Stomach (tissue), 9 donors: ENCODE results near the gene FAM43B. TPM values are rescaled to one million over a fixed set of nuclear protein-coding genes. Genes with fewer than 3 reads are reported as not detected.

Experiments
- DNase-seq, 2 donors: peaks; one replicate each; pipeline versions ENCODE4 v3.0.0 to v3.0.0-alpha.2; 2013 to 2019
- H3K27ac ChIP-seq, 5 donors: fragments of 200-600 bp in 4 of 5; sonication (generic) in 4 of 5; one replicate each; pipeline ENCODE4 v1.5.1; 2013 to 2019; ENCODE audit warnings: mild to moderate bottlenecking in 1 of 5, moderate library complexity in 1 of 5
- H3K27me3 ChIP-seq, 3 donors: fragments of 200-600 bp; sonication (generic); one replicate each; pipeline ENCODE4 v1.5.1; 2017 to 2019; ENCODE audit warnings: mixed run types in 1 of 3
- H3K36me3 ChIP-seq, 4 donors: fragments of 200-600 bp; sonication (generic); 1 replicate in 3 of 4; 2 replicates in 1 of 4; pipeline ENCODE4 v1.5.1; 2016 to 2019
- H3K4me1 ChIP-seq, 4 donors: fragments of 200-600 bp; sonication (generic); one replicate each; pipeline ENCODE4 v1.5.1; 2016 to 2019
- H3K4me3 ChIP-seq, 4 donors: fragments of 200-600 bp; sonication (generic) in 3 of 4; one replicate each; pipeline ENCODE4 v1.5.1; 2016 to 2019; ENCODE audit warnings: mild to moderate bottlenecking in 1 of 4
- H3K9me3 ChIP-seq, 4 donors: fragments of 200-600 bp; sonication (generic); one replicate each; pipeline ENCODE4 v1.5.1; 2016 to 2019
- EP300 ChIP-seq: sonication (generic); formaldehyde crosslinking; IDR thresholded peaks from one replicate; pipeline ENCODE4 v1.6.1; 2017; ENCODE audit warnings: antibody characterized with exemption
- POLR2A ChIP-seq, 4 donors: fragments of 450-650 bp; IDR thresholded peaks; one replicate each; pipeline ENCODE4 v1.6.1; 2016; ENCODE audit warnings: antibody characterized with exemption in 4 of 4, control low read depth in 2 of 4, mild to moderate bottlenecking in 1 of 4, moderate library complexity in 1 of 4
- POLR2AphosphoS5 ChIP-seq, 3 donors: sonication (generic); formaldehyde crosslinking; IDR thresholded peaks; one replicate each; pipeline ENCODE4 v1.6.1; 2016; ENCODE audit warnings: antibody characterized with exemption in 3 of 3
- WGBS, 5 donors: extraction: QIAGEN DNeasy Blood & Tissue Kit in 3 of 5; methylation state at CpG; one replicate each; pipeline versions ENCODE4 v1.1.5 to v1.1.7; 2013 to 2018; 5-methylcytosine and 5-hydroxymethylcytosine counted together
- intact Hi-C: fragments of 100-400 bp; cut with DNase I; formaldehyde crosslinking; loops from one replicate; pipeline ENCODE4 v1.15.1; 2023; ENCODE audit warnings: low total_unique reads
- polyA plus RNA-seq, 3 donors: library from polyadenylated mRNA; stranded (reverse); fragments of 200-250 nt; gene quantifications; one replicate each; pipeline ENCODE4 v1.2.3, GENCODE V29; 2013
- total RNA-seq, 5 donors: library from RNA; depleted of rRNA; stranded (reverse); fragments of >200 nt; gene quantifications; one replicate each; pipeline versions ENCODE4 v1.1.0 to v1.2.3, GENCODE V29; 2014 to 2016
- TF ChIP-seq, protein P1 (sequence below), 7 experiments: fragments of 450-650 bp in 4 of 7; fragments of 200-600 bp in 3 of 7; sonication (generic) in 3 of 7; IDR thresholded peaks; one replicate each; pipeline ENCODE4 v1.5.1; 2016 to 2019; ENCODE audit warnings: antibody characterized with exemption in 7 of 7, control low read depth in 2 of 7, mild to moderate bottlenecking in 1 of 7
- donor health status: healthy with polysubstance abuse.
- donor health status: Bipolar disorder and iron deficiency.
- donor health status: healthy.

Gene FAM43B
- total and polyA plus RNA-seq, 8 donors, result 0.05 to 0.25 TPM; not detected in 6

DNA sequence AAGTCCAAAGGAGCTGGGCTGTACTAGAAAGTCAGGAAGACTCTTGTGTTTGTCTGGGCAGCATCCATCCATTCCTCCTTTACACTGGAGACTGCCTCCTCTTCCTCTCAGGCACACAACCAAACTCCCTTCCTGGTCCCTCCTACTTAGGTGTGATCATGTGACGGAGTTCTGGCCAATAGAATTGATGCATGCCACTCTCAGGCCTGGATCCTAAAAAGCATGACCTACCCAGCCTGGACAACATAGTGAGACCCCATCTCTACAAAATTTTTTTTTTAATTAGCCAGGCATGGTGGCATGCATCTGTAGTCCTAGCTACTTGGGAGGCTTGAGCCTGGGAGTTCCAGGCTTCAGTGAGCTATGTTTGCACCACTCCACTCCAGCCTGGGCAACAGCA lies 8.6 kb downstream of the FAM43B start:
- 42 to 83% (median 63%) methylated on average over 1 of the region's 1 CpG for WGBS, 5 donors
- no peak overlapping the region for H3K4me3 ChIP-seq
- H3K27ac ChIP-seq, result no peak overlapping the region
- intact Hi-C loops, result no loop called here
- no peaks in the 10 kb centered on the region for H3K9me3 ChIP-seq
- peaks cover 0 to 69% (median 12%) of the 10 kb centered on the region in 3 donors for H3K27me3 ChIP-seq
- DNase-seq, result no peak
- H3K4me1 ChIP-seq, result no peaks in the 10 kb centered on the region
- H3K36me3 ChIP-seq, result no peaks in the 10 kb centered on the region
- TF ChIP-seq POLR2A (IDR thresholded peaks at IDR 0.05) (no peak), EP300 (no peak), POLR2AphosphoS5 (IDR thresholded peaks at IDR 0.05) (no peak)

DNA sequence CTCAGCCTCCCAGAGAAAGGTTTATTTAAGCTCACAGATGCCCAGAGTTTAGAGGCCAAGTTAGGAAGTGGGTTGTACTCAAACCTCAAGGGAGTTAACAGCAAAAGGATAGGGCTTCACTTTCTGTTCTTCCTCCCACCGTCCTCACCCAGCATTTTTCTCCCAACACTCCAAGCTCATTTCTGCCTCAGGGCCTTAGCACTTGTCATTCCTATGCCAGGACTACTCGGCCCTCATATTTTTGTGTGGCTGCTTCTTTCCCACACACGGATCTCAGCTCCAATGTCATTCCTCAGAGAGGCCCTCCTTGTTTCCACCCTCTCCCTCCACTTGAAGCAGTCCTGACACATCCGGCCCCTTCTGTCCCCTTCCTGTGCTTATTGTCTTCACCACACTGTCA lies 12.9 kb downstream of the FAM43B start:
- Histone ChIP-seq H3K27ac (no peak overlapping the region), H3K36me3 (no peaks in the 10 kb centered on the region), H3K4me1 (no peaks in the 10 kb centered on the region), H3K9me3 (no peaks in the 10 kb centered on the region), H3K4me3 (no peak overlapping the region), H3K27me3 (peaks cover 0 to 48% (median 11%) of the 10 kb centered on the region in 3 donors)
- WGBS, 5 donors, result 64 to 78% (median 72%) methylated on average over 4 of the region's 4 CpGs
- no peak for DNase-seq
- TF ChIP-seq EP300 (no peak), POLR2AphosphoS5 (IDR thresholded peaks at IDR 0.05) (no peak), POLR2A (IDR thresholded peaks at IDR 0.05) (no peak)
- TF ChIP-seq, protein P1, sequence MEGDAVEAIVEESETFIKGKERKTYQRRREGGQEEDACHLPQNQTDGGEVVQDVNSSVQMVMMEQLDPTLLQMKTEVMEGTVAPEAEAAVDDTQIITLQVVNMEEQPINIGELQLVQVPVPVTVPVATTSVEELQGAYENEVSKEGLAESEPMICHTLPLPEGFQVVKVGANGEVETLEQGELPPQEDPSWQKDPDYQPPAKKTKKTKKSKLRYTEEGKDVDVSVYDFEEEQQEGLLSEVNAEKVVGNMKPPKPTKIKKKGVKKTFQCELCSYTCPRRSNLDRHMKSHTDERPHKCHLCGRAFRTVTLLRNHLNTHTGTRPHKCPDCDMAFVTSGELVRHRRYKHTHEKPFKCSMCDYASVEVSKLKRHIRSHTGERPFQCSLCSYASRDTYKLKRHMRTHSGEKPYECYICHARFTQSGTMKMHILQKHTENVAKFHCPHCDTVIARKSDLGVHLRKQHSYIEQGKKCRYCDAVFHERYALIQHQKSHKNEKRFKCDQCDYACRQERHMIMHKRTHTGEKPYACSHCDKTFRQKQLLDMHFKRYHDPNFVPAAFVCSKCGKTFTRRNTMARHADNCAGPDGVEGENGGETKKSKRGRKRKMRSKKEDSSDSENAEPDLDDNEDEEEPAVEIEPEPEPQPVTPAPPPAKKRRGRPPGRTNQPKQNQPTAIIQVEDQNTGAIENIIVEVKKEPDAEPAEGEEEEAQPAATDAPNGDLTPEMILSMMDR (IDR thresholded peaks at IDR 0.05), result no peak
- intact Hi-C loops, result no loop called here

DNA sequence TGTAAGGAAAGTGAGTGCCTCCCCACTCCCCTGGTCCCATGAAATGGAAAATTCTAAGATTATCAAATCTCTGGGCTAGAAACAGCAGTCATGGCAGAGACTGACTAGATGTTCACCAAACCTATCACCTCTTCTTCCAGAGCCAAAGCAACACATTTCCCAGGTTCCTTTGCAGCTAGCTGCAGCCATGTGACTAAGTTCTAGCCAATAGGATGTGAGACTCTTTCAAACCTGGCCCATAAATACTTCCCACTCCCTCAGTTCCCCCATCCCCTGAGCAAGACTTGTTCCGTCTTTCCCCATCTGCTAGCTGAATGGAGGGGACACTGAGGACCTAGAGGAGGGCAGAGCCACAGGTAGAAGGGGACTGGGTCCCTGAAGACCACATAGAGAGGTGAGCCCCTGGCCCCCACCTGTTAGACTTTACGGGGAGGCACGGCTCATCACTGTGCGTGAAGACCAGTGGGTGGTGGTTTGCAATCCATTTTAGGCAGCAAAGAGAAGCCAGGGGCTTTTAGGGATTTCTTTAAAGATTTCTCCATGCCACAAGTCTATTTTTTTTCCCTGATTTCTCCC lies 17.2 kb downstream of the FAM43B start:
- intact Hi-C loops, result no loop called here
- H3K36me3 ChIP-seq, result no peaks in the 10 kb centered on the region
- TF ChIP-seq EP300 (no peak), POLR2AphosphoS5 (IDR thresholded peaks at IDR 0.05) (no peak), POLR2A (IDR thresholded peaks at IDR 0.05) (no peak)
- TF ChIP-seq, protein P1 (IDR thresholded peaks at IDR 0.05), result no peak
- H3K27ac ChIP-seq, result no peak overlapping the region
- peaks cover 0 to 10% (median 7%) of the 10 kb centered on the region in 4 donors for H3K9me3 ChIP-seq
- DNase-seq, result no peak
- no peak overlapping the region for H3K4me3 ChIP-seq
- 84 to 91% (median 86%) methylated on average over 4 of the region's 4 CpGs for WGBS, 5 donors
- H3K27me3 ChIP-seq, result peaks cover 0 to 41% (median 0%) of the 10 kb centered on the region in 3 donors
- no peaks in the 10 kb centered on the region for H3K4me1 ChIP-seq

DNA sequence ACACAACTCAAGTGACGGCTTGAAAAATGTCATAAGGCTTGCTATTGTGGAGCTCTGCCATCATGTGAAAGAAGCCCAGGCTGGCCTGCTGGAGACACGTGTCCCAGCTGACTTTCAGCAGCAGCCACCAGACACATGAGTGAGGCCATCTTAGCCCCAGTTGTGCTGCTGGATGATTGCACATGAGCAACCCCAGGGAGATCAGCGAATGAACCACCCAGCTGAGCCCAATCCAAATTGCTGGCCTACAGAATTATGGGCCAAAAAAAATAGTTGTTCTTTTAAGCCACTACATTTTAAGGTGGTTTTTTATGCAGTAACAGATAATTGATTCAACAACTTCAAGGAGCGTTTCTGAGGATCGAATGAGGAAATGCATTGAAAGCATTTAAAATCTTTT lies 19.1 kb downstream of the FAM43B start:
- Histone ChIP-seq H3K27me3 (peaks cover 0 to 53% (median 0%) of the 10 kb centered on the region in 3 donors), H3K9me3 (peaks cover 0 to 10% (median 7%) of the 10 kb centered on the region in 4 donors), H3K4me1 (peaks cover 0 to 4% (median 0%) of the 10 kb centered on the region in 4 donors), H3K27ac (no peak overlapping the region), H3K4me3 (no peak overlapping the region), H3K36me3 (no peaks in the 10 kb centered on the region)
- no peak for DNase-seq
- WGBS, 5 donors, result 82 to 93% (median 86%) methylated on average over 5 of the region's 5 CpGs
- TF ChIP-seq POLR2AphosphoS5 (IDR thresholded peaks at IDR 0.05), result no peak
- TF ChIP-seq EP300, result no peak
- no peak for TF ChIP-seq POLR2A (IDR thresholded peaks at IDR 0.05)
- TF ChIP-seq, protein P1 (IDR thresholded peaks at IDR 0.05), result no peak
- intact Hi-C loops, result no loop called here

DNA sequence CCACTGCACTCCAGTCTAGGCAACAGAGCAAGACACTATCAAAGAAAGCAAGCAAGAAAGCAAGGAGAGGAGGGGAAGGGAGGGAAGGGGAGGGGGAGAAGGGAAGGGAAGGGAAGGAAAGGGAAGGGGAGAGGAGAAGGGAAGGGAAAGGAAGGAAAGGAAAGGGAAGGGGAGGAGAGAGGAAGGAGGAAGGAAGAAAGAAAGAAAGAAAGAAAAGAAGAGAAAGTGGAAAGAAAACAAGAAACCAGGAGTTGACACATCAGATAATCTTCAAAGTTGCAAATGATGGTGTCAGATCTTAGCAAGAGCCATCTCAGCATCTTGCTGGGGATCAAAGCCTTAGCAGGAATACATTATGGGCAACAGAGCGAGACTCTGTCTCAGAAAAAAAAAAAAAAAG lies 21.6 kb downstream of the FAM43B start:
- Histone ChIP-seq H3K4me3 (no peak overlapping the region), H3K36me3 (no peaks in the 10 kb centered on the region), H3K27ac (no peak overlapping the region), H3K9me3 (peaks cover 0 to 10% (median 7%) of the 10 kb centered on the region in 4 donors), H3K27me3 (peaks cover 0 to 49% (median 0%) of the 10 kb centered on the region in 3 donors), H3K4me1 (peaks cover 0 to 4% (median 0%) of the 10 kb centered on the region in 4 donors)
- WGBS, 5 donors, result 53 to 71% (median 53%) methylated on average over 1 of the region's 1 CpG
- TF ChIP-seq EP300, result no peak
- TF ChIP-seq, protein P1 (IDR thresholded peaks at IDR 0.05), result no peak
- no peak for TF ChIP-seq POLR2A (IDR thresholded peaks at IDR 0.05)
- no peak for TF ChIP-seq POLR2AphosphoS5 (IDR thresholded peaks at IDR 0.05)
- intact Hi-C loops, result no loop called here
- no peak for DNase-seq
